GM18505 (cell line): ENCODE measurements around the gene ARHGAP28.
"Not testable (repeated sequence)": the region's sequence is repeated elsewhere in the genome, so short reads cannot be mapped to it uniquely, and the experiment has no call there.

ENCODE experiments used
- ATAC-seq: cut with Tn5 transposase; IDR thresholded peaks from one replicate; pipeline ENCODE4 v1.9.1; 2021; ENCODE audit not compliant: unreplicated experiment
- POLR2A ChIP-seq: IDR thresholded peaks from 4 replicates; pipeline ENCODE4 v1.6.1; 2011; ENCODE audit warnings: borderline replicate concordance; ENCODE audit not compliant: insufficient read depth, insufficient read length; ENCODE audit errors: extremely low read depth

The ARHGAP28 gene

GRCh38 chr18:6796511-6796910, 67.0 kb downstream of the ARHGAP28 start:
- ATAC-seq, result no peak

GRCh38 chr18:6797171-6797570, 67.7 kb downstream of the ARHGAP28 start:
- TF ChIP-seq POLR2A, result no peak
- no peak for ATAC-seq

More at GRCh38 chr18:6796511-6796910, 67.0 kb downstream of the ARHGAP28 start:
- no peak for TF ChIP-seq POLR2A

- ATAC-seq, result no peak
- no peak for TF ChIP-seq POLR2A
These were observed 69.4 kb downstream of the ARHGAP28 start for GRCh38 chr18:6798896-6799295.

GRCh38 chr18:6800309-6800708, 70.8 kb downstream of the ARHGAP28 start:
- not testable (repeated sequence) for ATAC-seq

- ATAC-seq, result no peak
- TF ChIP-seq POLR2A, result no peak
These were observed 78.2 kb downstream of the ARHGAP28 start for GRCh38 chr18:6807515-6808257.

DNA sequence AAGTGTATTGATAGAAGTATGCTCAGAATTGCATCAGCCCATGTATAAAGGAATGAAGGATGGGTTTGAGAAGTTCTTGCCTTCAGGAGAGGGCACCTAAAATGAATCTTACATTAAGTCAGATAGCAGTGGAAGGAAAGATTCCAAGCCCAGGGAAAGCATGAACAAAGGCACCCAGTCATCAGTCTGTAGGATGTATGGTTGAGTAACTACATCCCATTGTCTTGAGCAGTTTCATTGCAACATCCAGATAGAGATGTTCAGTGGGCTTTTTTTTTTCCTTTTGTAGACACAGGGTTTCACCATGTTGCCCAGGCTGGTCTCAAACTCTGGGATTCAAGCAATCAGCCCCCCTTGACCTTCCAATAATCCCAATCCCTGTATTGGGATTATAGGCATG, 80.7 kb downstream of the ARHGAP28 start:
- no peak for ATAC-seq
- no peak for TF ChIP-seq POLR2A

DNA sequence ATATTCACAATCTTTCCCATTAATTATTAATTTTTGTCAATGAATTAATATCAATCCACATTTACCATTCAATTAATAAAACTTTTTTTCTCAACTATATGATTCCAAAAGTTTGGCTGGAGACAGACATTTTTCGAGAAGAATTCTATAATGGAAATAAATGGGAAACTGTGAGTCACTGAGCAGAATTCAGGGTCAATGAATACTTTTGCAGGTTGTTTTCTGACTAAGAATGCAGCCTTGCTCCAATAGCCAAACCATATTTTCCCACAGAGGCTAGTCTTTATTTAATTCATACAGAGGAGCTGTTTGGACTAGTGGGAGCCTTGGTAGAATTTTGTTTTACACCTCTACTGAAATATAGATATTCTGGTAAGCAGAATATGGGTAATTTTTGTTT, 82.3 kb downstream of the ARHGAP28 start:
- no peak for ATAC-seq
- no peak for TF ChIP-seq POLR2A

DNA sequence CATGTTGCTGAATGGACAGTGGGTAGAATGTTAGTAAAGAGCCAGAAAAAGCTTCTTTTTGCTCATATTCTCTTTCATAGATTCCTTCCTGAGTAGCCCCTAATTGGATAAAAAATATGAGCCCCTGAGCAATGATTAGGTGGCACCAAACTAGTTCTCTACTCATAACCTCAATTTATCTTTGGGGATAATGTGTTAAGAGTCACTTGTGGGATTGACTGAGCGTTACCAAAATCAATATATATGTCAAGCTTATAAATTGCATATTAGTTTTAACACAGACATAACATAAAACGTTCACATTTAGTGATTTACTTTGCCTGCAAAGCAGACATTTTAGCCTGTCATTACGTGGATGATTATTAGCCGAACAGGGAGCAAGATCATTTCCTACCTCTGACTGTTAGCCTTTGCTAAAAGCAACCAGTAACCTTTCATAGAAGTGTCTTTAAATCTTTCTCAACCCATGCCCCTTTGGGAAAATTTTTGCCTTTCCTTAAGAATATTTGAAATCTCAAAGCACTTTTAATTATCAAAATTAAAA, 85.4 kb downstream of the ARHGAP28 start:
- no peak for TF ChIP-seq POLR2A
- no peak for ATAC-seq

GRCh38 chr18:6816154-6816553, 86.6 kb downstream of the ARHGAP28 start:
- no peak for ATAC-seq
- no peak for TF ChIP-seq POLR2A

GRCh38 chr18:6819332-6819731, 89.8 kb downstream of the ARHGAP28 start:
- no peak for TF ChIP-seq POLR2A
- ATAC-seq, result no peak

DNA sequence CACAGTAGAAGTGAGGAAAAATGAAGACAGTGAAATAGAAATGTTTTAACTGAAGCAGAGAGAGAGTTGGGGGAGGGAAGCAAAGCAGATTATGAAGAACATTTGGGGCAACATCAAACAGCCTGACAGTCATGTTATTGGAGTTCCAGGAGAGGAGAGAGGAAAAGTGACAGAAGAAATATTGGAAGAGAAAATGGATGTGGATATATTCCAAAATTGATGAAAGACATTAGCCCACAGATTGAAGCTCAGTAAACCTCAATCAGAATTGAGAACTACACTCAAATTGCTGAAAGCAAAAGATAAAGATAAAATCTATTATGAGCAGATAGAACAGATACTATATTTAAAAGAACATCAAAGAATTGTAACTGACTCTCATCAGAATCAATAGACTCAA, 90.8 kb downstream of the ARHGAP28 start:
- TF ChIP-seq POLR2A, result no peak
- ATAC-seq, result no peak

DNA sequence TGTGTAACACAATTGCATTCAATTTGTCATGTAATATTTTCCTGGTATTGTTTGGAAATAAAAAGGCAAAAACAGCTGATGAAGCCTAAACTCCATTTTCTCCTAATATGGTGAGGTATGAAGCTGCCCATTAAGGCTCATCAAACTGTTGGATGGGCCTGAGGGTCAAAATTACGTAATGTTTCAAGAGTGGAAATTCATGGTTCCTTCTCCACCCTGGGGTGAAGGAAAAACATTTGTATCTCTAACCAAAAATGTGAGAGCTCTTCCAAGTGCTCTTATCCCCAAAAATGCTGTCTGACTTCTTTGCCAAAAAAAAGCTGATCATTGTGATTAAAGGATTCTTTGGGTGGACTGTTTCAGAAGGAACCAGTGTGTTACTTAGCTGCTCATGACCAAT, 91.8 kb downstream of the ARHGAP28 start:
- no peak for ATAC-seq
- no peak for TF ChIP-seq POLR2A

GRCh38 chr18:6827161-6827560, 97.6 kb downstream of the ARHGAP28 start:
- not testable (repeated sequence) for ATAC-seq

DNA sequence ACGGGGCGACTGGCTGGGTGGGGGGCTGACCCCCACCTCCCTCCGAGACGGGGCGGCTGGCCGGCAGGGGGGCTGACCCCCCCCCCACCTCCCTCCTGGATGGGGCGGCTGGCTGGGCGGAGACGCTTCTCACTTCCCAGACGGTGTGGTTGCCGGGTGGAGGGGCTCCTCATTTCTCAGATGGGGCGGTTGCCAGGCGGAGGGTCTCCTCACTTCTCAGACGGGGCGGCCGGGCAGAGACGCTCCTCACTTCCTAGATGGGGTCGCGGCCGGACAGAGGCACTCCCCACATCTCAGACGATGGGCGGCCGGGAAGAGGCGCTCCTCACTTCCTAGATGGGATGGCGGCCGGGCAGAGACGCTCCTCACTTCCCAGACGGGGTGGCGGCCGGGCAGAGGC, 98.0 kb downstream of the ARHGAP28 start:
- not testable (repeated sequence) for ATAC-seq

GRCh38 chr18:6830916-6831315, 101.4 kb downstream of the ARHGAP28 start:
- no peak for TF ChIP-seq POLR2A

DNA sequence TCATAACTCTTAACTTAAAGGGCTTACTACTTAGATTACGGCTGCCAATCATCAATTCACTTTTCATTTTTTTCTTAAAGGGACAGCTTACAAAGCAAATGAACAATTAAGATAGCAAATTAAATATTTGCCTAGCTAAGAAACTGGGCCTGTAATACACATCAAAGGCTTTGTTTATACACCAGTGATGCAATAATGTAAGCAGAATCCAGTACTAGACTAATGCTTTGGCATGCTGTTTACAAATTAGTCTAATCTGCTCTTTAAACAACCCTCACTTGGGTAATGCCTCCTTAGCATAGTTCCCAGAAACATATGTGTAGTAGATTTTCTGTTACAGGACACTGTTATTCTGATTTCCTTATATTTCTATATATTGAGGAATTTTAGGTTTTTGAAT, 105.8 kb downstream of the ARHGAP28 start:
- no peak for ATAC-seq

More at GRCh38 chr18:6830916-6831315, 101.4 kb downstream of the ARHGAP28 start:
- no peak for ATAC-seq

More for the DNA sequence above, 105.8 kb downstream of the ARHGAP28 start:
- TF ChIP-seq POLR2A, result no peak
